Measurements from ENCODE around the gene CFHR5.
"Not testable (repeated sequence)": the region's sequence is repeated elsewhere in the genome, so short reads cannot be mapped to it uniquely, and the experiment has no call there.

CFHR5 gene

GRCh38 chr1:196977278-196977677 is at the start of gene CFHR5:
TSS of gene CFHR5 (plus strand) at chr1:196977556. CDS start at chr1:196977665, 109 bp downstream.
- DNase-seq: no peak

- not testable (repeated sequence) for DNase-seq
Observed at GRCh38 chr1:196932853-196933252, 44.5 kb upstream of the CFHR5 start.

- no peak for DNase-seq
Observed at GRCh38 chr1:196933531-196934189, 43.7 kb upstream of the CFHR5 start.

- DNase-seq: not testable (repeated sequence)
Observed at GRCh38 chr1:196941474-196941873, 35.9 kb upstream of the CFHR5 start.

- DNase-seq: not testable (repeated sequence)
Observed at GRCh38 chr1:196943568-196943967, 33.8 kb upstream of the CFHR5 start, which contains the start of gene CFHR2. TSS of gene CFHR2 (plus strand) at chr1:196943738. CDS start at chr1:196943881, 143 bp downstream.

GRCh38 chr1:196951711-196952394 is 25.5 kb upstream of the CFHR5 start:
- no peak for DNase-seq

- no peak for DNase-seq
Observed at GRCh38 chr1:196954778-196955177, 22.6 kb upstream of the CFHR5 start.

GRCh38 chr1:196955926-196956325 is 21.4 kb upstream of the CFHR5 start:
- no peak for DNase-seq

GRCh38 chr1:196960854-196961253 is 16.5 kb upstream of the CFHR5 start:
- no peak for DNase-seq

- no peak for DNase-seq
Observed at GRCh38 chr1:196970182-196970581, 7.2 kb upstream of the CFHR5 start.

GRCh38 chr1:196976278-196976677 is 1.1 kb upstream of the CFHR5 start:
- no peak for DNase-seq

GRCh38 chr1:196980859-196981258 is 3.5 kb downstream of the CFHR5 start:
- DNase-seq: no peak

- DNase-seq: not testable (repeated sequence)
Observed at GRCh38 chr1:196982247-196982646, 4.9 kb downstream of the CFHR5 start.

GRCh38 chr1:196991919-196992651 is 14.7 kb downstream of the CFHR5 start:
- not testable (repeated sequence) for DNase-seq

- DNase-seq: no peak
Observed at GRCh38 chr1:196993916-196994315, 16.6 kb downstream of the CFHR5 start.

GRCh38 chr1:196997423-196997822 is 20.1 kb downstream of the CFHR5 start:
- no peak for DNase-seq

GRCh38 chr1:197001828-197002227 is 24.5 kb downstream of the CFHR5 start:
- no peak for DNase-seq

GRCh38 chr1:197003132-197003531 is 25.8 kb downstream of the CFHR5 start:
- no peak for DNase-seq

- DNase-seq: no peak
Observed at GRCh38 chr1:197008861-197009260, 31.5 kb downstream of the CFHR5 start.

GRCh38 chr1:197011614-197012013 is 34.3 kb downstream of the CFHR5 start:
- DNase-seq: no peak

GRCh38 chr1:197013234-197013633 is 35.9 kb downstream of the CFHR5 start:
- DNase-seq: no peak

- no peak for DNase-seq
Observed at GRCh38 chr1:197016751-197017150, 39.4 kb downstream of the CFHR5 start.

GRCh38 chr1:197017558-197018146 is 40.3 kb downstream of the CFHR5 start:
- DNase-seq: no peak

Measured in SIG-M5 (cell line).